ENCODE results near the gene GNAS. TPM values are rescaled to one million over a fixed set of nuclear protein-coding genes. Genes with fewer than 3 reads are reported as not detected.

GNAS gene
- total RNA-seq, 6 experiments from 2014 or later, result 254 to 400 (median 287) TPM

- DNase-seq, result no peak
- Histone ChIP-seq H3K4me1 (no peaks in the 10 kb centered on the region), H3K4me3 (no peak overlapping the region), H3K36me3 (no peaks in the 10 kb centered on the region), H3K9me3 (no peaks in the 10 kb centered on the region), H3K27ac (no peak overlapping the region), H3K27me3 (no peaks in the 10 kb centered on the region)
- TF ChIP-seq CTCF (IDR thresholded peaks at IDR 0.05) (no peak), POLR2A (IDR thresholded peaks at IDR 0.05) (no peak)
- 57% methylated on average over 1 of the region's 1 CpG for WGBS (ENCODE audit: insufficient coverage, low coverage, low lambda C conversion rate, missing lambda C conversion rate)
- intact Hi-C loops (cut with DNase I), result no loop called here
- no peak for ATAC-seq
These were observed 14.8 kb upstream of the GNAS start for GRCh38 chr20:58837717-58838116.

- H3K27me3 ChIP-seq, result no peaks in the 10 kb centered on the region
These were observed 14.3 kb upstream of the GNAS start for GRCh38 chr20:58838174-58838573.

GRCh38 chr20:58839474-58839874 lies 13.0 kb upstream of the GNAS start:
- Histone ChIP-seq H3K27me3 (no peaks in the 10 kb centered on the region), H3K9me3 (no peaks in the 10 kb centered on the region), H3K27ac (no peak overlapping the region), H3K36me3 (no peaks in the 10 kb centered on the region), H3K4me1 (peaks cover 0 to 6% (median 0%) of the 10 kb centered on the region in 4 donors), H3K4me3 (no peak overlapping the region)
- TF ChIP-seq POLR2A (IDR thresholded peaks at IDR 0.05) (no peak), CTCF (IDR thresholded peaks at IDR 0.05) (peak; percentile 12 to 35 (median 20))
- WGBS (ENCODE audit: insufficient coverage, low coverage, low lambda C conversion rate, missing lambda C conversion rate), result 32% methylated on average over 12 of the region's 27 CpGs
- DNase-seq (peak in 1 of 3 donors; percentile 44), ATAC-seq (peak; percentile 41 to 50 (median 48))
- intact Hi-C loops (cut with DNase I), result no loop called here

More at GRCh38 chr20:58838174-58838573, 14.3 kb upstream of the GNAS start:
- no peak for DNase-seq
- H3K4me3 ChIP-seq, result no peak overlapping the region
- no peak overlapping the region for H3K27ac ChIP-seq
- 50% methylated on average over 3 of the region's 4 CpGs for WGBS (ENCODE audit: insufficient coverage, low coverage, low lambda C conversion rate, missing lambda C conversion rate)
- no peaks in the 10 kb centered on the region for H3K4me1 ChIP-seq
- intact Hi-C loops (cut with DNase I), result no loop called here
- ATAC-seq, result no peak
- no peaks in the 10 kb centered on the region for H3K36me3 ChIP-seq
- H3K9me3 ChIP-seq, result no peaks in the 10 kb centered on the region
- no peak for TF ChIP-seq CTCF (IDR thresholded peaks at IDR 0.05)

GRCh38 chr20:58839991-58840747 lies 12.3 kb upstream of the GNAS start:
- ATAC-seq (no peak), DNase-seq (no peak)
- Histone ChIP-seq H3K4me1 (peaks cover 0 to 6% (median 0%) of the 10 kb centered on the region in 4 donors), H3K27ac (no peak overlapping the region), H3K4me3 (no peak overlapping the region), H3K36me3 (no peaks in the 10 kb centered on the region), H3K9me3 (no peaks in the 10 kb centered on the region), H3K27me3 (no peaks in the 10 kb centered on the region)
- WGBS (ENCODE audit: insufficient coverage, low coverage, low lambda C conversion rate, missing lambda C conversion rate), result 54% methylated on average over 13 of the region's 67 CpGs
- TF ChIP-seq POLR2A (IDR thresholded peaks at IDR 0.05) (no peak), CTCF (IDR thresholded peaks at IDR 0.05) (no peak)
- intact Hi-C loops (cut with DNase I), result no loop called here

All from right lobe of liver (tissue), 6 donors.